GM19395 (cell line): ENCODE data around the gene CLASP2.
A peak's percentile ranks its signal among the peaks of the same experiment; 100 is the strongest.
"Not testable (repeated sequence)": the region's sequence is repeated elsewhere in the genome, so short reads cannot be mapped to it uniquely, and the experiment has no call there.

Experiments used
- ATAC-seq: cut with Tn5 transposase; IDR thresholded peaks from one replicate; pipeline ENCODE4 v1.9.1; 2021; ENCODE audit warnings: mild to moderate bottlenecking, moderate library complexity; ENCODE audit not compliant: unreplicated experiment

CLASP2 gene

GRCh38 chr3:33690341-33690740 is 27.7 kb downstream of the CLASP2 start:
- no peak for ATAC-seq

- no peak for ATAC-seq
These were observed 30.5 kb downstream of the CLASP2 start for GRCh38 chr3:33687406-33688010.

GRCh38 chr3:33682770-33683169 is 35.3 kb downstream of the CLASP2 start:
- ATAC-seq = no peak

- ATAC-seq = no peak
These were observed 36.4 kb downstream of the CLASP2 start for GRCh38 chr3:33681667-33682066.

GRCh38 chr3:33678073-33678472 is 40.0 kb downstream of the CLASP2 start:
- ATAC-seq = no peak

- not testable (repeated sequence) for ATAC-seq
These were observed 44.6 kb downstream of the CLASP2 start for GRCh38 chr3:33673436-33673835.

- ATAC-seq = no peak
These were observed 49.4 kb downstream of the CLASP2 start for GRCh38 chr3:33668618-33669017.

GRCh38 chr3:33665294-33665693 is 52.8 kb downstream of the CLASP2 start:
- no peak for ATAC-seq

- ATAC-seq = no peak
These were observed 53.9 kb downstream of the CLASP2 start for GRCh38 chr3:33664195-33664594.

- ATAC-seq = no peak
These were observed 55.0 kb downstream of the CLASP2 start for GRCh38 chr3:33663042-33663441.

- no peak for ATAC-seq
These were observed 58.1 kb downstream of the CLASP2 start for GRCh38 chr3:33659856-33660434.

GRCh38 chr3:33658991-33659848 is 58.8 kb downstream of the CLASP2 start:
- ATAC-seq = peak; percentile 89

- peak; percentile 13 for ATAC-seq
These were observed 59.4 kb downstream of the CLASP2 start for GRCh38 chr3:33658621-33658990.

GRCh38 chr3:33658039-33658438 is 60.0 kb downstream of the CLASP2 start:
- no peak for ATAC-seq

- ATAC-seq = no peak
These were observed 65.3 kb downstream of the CLASP2 start for GRCh38 chr3:33652736-33653135.

- not testable (repeated sequence) for ATAC-seq
These were observed 67.0 kb downstream of the CLASP2 start for GRCh38 chr3:33651101-33651500.

- ATAC-seq = no peak
These were observed 67.6 kb downstream of the CLASP2 start for GRCh38 chr3:33650495-33650894.

- ATAC-seq = no peak
These were observed 69.3 kb downstream of the CLASP2 start for GRCh38 chr3:33648793-33649192.

GRCh38 chr3:33646406-33646805 is 71.6 kb downstream of the CLASP2 start:
- no peak for ATAC-seq

GRCh38 chr3:33645060-33645647 is 72.9 kb downstream of the CLASP2 start:
- no peak for ATAC-seq

GRCh38 chr3:33644582-33644981 is 73.5 kb downstream of the CLASP2 start:
- ATAC-seq = no peak

- ATAC-seq = no peak
These were observed 75.2 kb downstream of the CLASP2 start for GRCh38 chr3:33642806-33643205.
